HepG2 (cell line): ENCODE measurements around the gene ZNF415. TPM values are rescaled to one million over a fixed set of nuclear protein-coding genes. Genes with fewer than 3 reads are reported as not detected.

Experiments used
- ATAC-seq: fragments of 200-7000 bp; cut with Tn5 transposase; 3 replicates; pipeline ENCODE4 v1.9.1; 2020; ENCODE audit warnings: mild to moderate bottlenecking, moderate library complexity
- BruUV-seq: library from RNA; stranded (reverse); fragments of 400-500 nt; replicated peaks from 2 replicates; lab custom pipeline; 2021; lab: Mats Ljungman, UMichigan
- CTCF ChIA-PET: fragments of 300-600 bp; formaldehyde crosslinking; extraction: SDS; loops from one replicate; lab custom pipeline; 2021; ENCODE audit warnings: low total read pairs, inconsistent platforms, low intra/inter-chr PET ratio; lab: Yijun Ruan, JAX
- POLR2A ChIA-PET: fragments of 350-600 bp; sonication (Branson Sonifier 250); formaldehyde crosslinking; loops from one replicate; lab custom pipeline; 2020; ENCODE audit warnings: antibody characterized with exemption, inconsistent platforms; lab: Yijun Ruan, JAX
- DNase-seq: peaks from one replicate; pipeline ENCODE4 v3.0.0-alpha.2; 2015; ENCODE audit warnings: low spot score
- FAIRE-seq: peaks from 3 replicates; lab custom pipeline; 2011; peaks lifted over from hg19 to GRCh38; lab: Jason Lieb, UNC
- H2AFZ ChIP-seq: one replicate; pipeline ENCODE4 v1.6.1; 2011; ENCODE audit warnings: low read length, inconsistent platforms
- H3K27ac ChIP-seq: fragments of 300-600 bp; 3 replicates; pipeline ENCODE4 v1.8.0; 2011; ENCODE audit warnings: mixed run types, mild to moderate bottlenecking, mixed read lengths, low read length, inconsistent platforms; ENCODE audit not compliant: insufficient read depth; ENCODE audit errors: extremely low read length
- H3K27me3 ChIP-seq, 2 experiments: fragments of 200-600 bp in 1 of 2; 2 replicates in 1 of 2; 3 replicates in 1 of 2; pipeline versions ENCODE4 v1.6.0 to v1.8.0; 2011; ENCODE audit warnings: low read length in 2 of 2, mild to moderate bottlenecking in 2 of 2, moderate library complexity in 2 of 2, inconsistent platforms in 1 of 2; ENCODE audit not compliant: insufficient read depth in 2 of 2, control insufficient read depth in 1 of 2
- H3K36me3 ChIP-seq, 2 experiments: fragments of 200-600 bp in 1 of 2; replicated peaks in 1 of 2; 2 replicates in 1 of 2; 3 replicates in 1 of 2; pipeline versions ENCODE4 v1.5.1 to v1.8.0; 2011; ENCODE audit warnings: low read length in 2 of 2, inconsistent platforms in 1 of 2; ENCODE audit not compliant: insufficient read depth in 2 of 2, control insufficient read depth in 1 of 2
- H3K4me1 ChIP-seq: 2 replicates; pipeline ENCODE4 v1.5.1; 2012; ENCODE audit warnings: low read length, inconsistent platforms; ENCODE audit not compliant: insufficient read depth
- H3K4me2 ChIP-seq: 2 replicates; pipeline ENCODE4 v1.6.0; 2011; ENCODE audit warnings: low read depth, low read length, inconsistent platforms
- H3K4me3 ChIP-seq, 3 experiments: fragments of 200-600 bp in 1 of 3; sonication (generic), shearing (Covaris generic) in 1 of 3; replicated peaks in 1 of 3; 2 replicates each; pipeline ENCODE4 v1.5.1; 2011 to 2016; ENCODE audit warnings: low read length in 3 of 3, inconsistent platforms in 2 of 3, low read depth in 2 of 3, mild to moderate bottlenecking in 2 of 3, control low read depth in 1 of 3, mixed read lengths in 1 of 3; ENCODE audit not compliant: insufficient read depth in 1 of 3
- H3K79me2 ChIP-seq: one replicate; pipeline ENCODE4 v1.6.1; 2011; ENCODE audit warnings: low read length, inconsistent platforms; ENCODE audit not compliant: insufficient read depth
- H3K9ac ChIP-seq: 2 replicates; pipeline ENCODE4 v1.6.0; 2011; ENCODE audit warnings: mild to moderate bottlenecking, low read depth, low read length, inconsistent platforms; ENCODE audit not compliant: insufficient read depth
- H3K9me3 ChIP-seq: 2 replicates; pipeline ENCODE4 v1.5.1; 2012; ENCODE audit warnings: mild to moderate bottlenecking, low read length
- H4K20me1 ChIP-seq: 2 replicates; pipeline ENCODE4 v1.6.0; 2011; ENCODE audit warnings: inconsistent platforms, mild to moderate bottlenecking, low read length, moderate library complexity; ENCODE audit not compliant: insufficient read depth
- FOXO1 ChIP-seq: sonication (generic); formaldehyde crosslinking; IDR thresholded peaks from 2 replicates; pipeline ENCODE4 v1.4.0; 2020; ENCODE audit warnings: missing genetic modification reagents
- MNT ChIP-seq: fragments of 450-650 bp; IDR thresholded peaks from 2 replicates; pipeline ENCODE4 v1.6.1; 2016
- NR2F6 ChIP-seq, 2 experiments: IDR thresholded peaks; 2 replicates each; pipeline ENCODE4 v1.6.1; 2016; ENCODE audit warnings: antibody characterized with exemption in 1 of 2, mild to moderate bottlenecking in 1 of 2
- RFX3 ChIP-seq: IDR thresholded peaks from 2 replicates; pipeline ENCODE4 v1.6.1; 2016; ENCODE audit warnings: missing biosample characterization, missing genetic modification reagents
- SP1 ChIP-seq, 2 experiments: fragments of 450-650 bp in 1 of 2; sonication (generic) in 1 of 2; formaldehyde crosslinking in 1 of 2; IDR thresholded peaks; 2 replicates each; pipeline versions ENCODE4 v1.4.0 to v1.6.1; 2016 to 2020; ENCODE audit warnings: missing genetic modification reagents in 1 of 2
- SP2 ChIP-seq: sonication (generic); formaldehyde crosslinking; IDR thresholded peaks from 2 replicates; pipeline ENCODE4 v1.5.1; 2020; ENCODE audit warnings: mild to moderate bottlenecking, missing genetic modification reagents
- U2AF1 ChIP-seq: fragments of 200-400 bp; formaldehyde crosslinking; optimal IDR thresholded peaks from 2 replicates; pipeline ENCODE3; 2017; ENCODE audit warnings: mild to moderate bottlenecking, low read depth, low read length
- ZNF33B ChIP-seq: sonication (generic); formaldehyde crosslinking; IDR thresholded peaks from 2 replicates; pipeline ENCODE4 v1.5.1; 2020; ENCODE audit warnings: mild to moderate bottlenecking, missing genetic modification reagents
- ZNF34 ChIP-seq: sonication (generic); formaldehyde crosslinking; IDR thresholded peaks from 2 replicates; pipeline ENCODE4 v1.4.0; 2020; ENCODE audit warnings: mild to moderate bottlenecking, missing genetic modification reagents, borderline replicate concordance
- WGBS: methylation state at CpG from one replicate; pipeline ENCODE4 v1.1.6; 2017; ENCODE audit warnings: low lambda C conversion rate; 5-methylcytosine and 5-hydroxymethylcytosine counted together
- in situ Hi-C: cut with HindIII; loops from 2 replicates; pipeline ENCODE4 v1.10.0; 2017; ENCODE audit warnings: low pct_unique_long_range_greater_than_20kb; ENCODE audit not compliant: extremely low pct_ligation_motif_present
- intact Hi-C: fragments of 100-400 bp; cut with micrococcal nuclease; formaldehyde crosslinking; loops from one replicate; pipeline ENCODE4 v1.10.0; 2022; ENCODE audit not compliant: unreplicated experiment
- polyA plus RNA-seq, 8 experiments: library from polyadenylated mRNA; depleted of rRNA in 3 of 8; stranded (reverse) in 7 of 8; unstranded in 1 of 8; fragments of >200 nt; fragmentation: Illumina TruSeq in 4 of 8; extraction: Trizol in 4 of 8; gene quantifications; 2 replicates each; pipeline versions ENCODE4 v1.2.1 to v1.2.3, GENCODE V29; 2011 to 2016; ENCODE audit warnings: low read depth in 4 of 8, missing spikeins in 1 of 8, mixed read lengths in 1 of 8; ENCODE audit not compliant: insufficient read depth in 1 of 8
- total RNA-seq, 5 experiments: library from RNA; depleted of rRNA; stranded (reverse); fragments of >200 nt; fragmentation: Illumina TruSeq; extraction: Trizol; gene quantifications; 2 replicates each; pipeline ENCODE4 v1.2.3, GENCODE V29; 2016; ENCODE audit warnings: low read depth in 1 of 5

ZNF415 gene
- total and polyA plus RNA-seq, 2 of the 13 experiments (the other 11 are each of a cell fraction or from before 2014, with no cell fraction given), result 0.15 to 0.17 TPM

- H3K4me2 ChIP-seq, result no peak overlapping the region
- H4K20me1 ChIP-seq, result no peaks in the 10 kb centered on the region
- ChIA-PET CTCF (no interaction called here), POLR2A (no interaction called here)
- H3K27ac ChIP-seq, result no peak overlapping the region
- H3K9me3 ChIP-seq, result peaks cover 17% of the 10 kb centered on the region; the same call in 1 of the 2 replicates
- intact Hi-C loops, result no loop called here
- BruUV-seq, result no TSS peak
- H3K4me1 ChIP-seq, result no peaks in the 10 kb centered on the region
- DNase-seq (no peak), ATAC-seq (no peak), FAIRE-seq (no peak)
- in situ Hi-C loops, result no loop called here
- H2AFZ ChIP-seq, result no peak overlapping the region
- H3K79me2 ChIP-seq, result no peaks in the 10 kb centered on the region
- H3K27me3 ChIP-seq, result no peaks in the 10 kb centered on the region
- TF ChIP-seq RFX3 (CRISPR knock-in tag), result no peak
- TF ChIP-seq SP2 (CRISPR knock-in tag), result no peak
- no peak for TF ChIP-seq NR2F6 (IDR thresholded peaks at IDR 0.05)
- TF ChIP-seq NR2F6 (CRISPR knock-in tag; IDR thresholded peaks at IDR 0.05), result no peak
- no peak for TF ChIP-seq U2AF1
- TF ChIP-seq FOXO1 (CRISPR knock-in tag), result no peak
- TF ChIP-seq MNT, result peak; percentile 95
- no peak for TF ChIP-seq ZNF33B (CRISPR knock-in tag)
- TF ChIP-seq ZNF34 (CRISPR knock-in tag), result no peak
- TF ChIP-seq SP1 (IDR thresholded peaks at IDR 0.05), result no peak
- TF ChIP-seq SP1 (CRISPR knock-in tag; IDR thresholded peaks at IDR 0.05), result no peak
- H3K4me3 ChIP-seq, result no peak overlapping the region
- no peak overlapping the region for H3K9ac ChIP-seq
- H3K36me3 ChIP-seq, result peaks cover 2 to 28% of the 10 kb centered on the region in 2 experiments; a peak in 4 of 5 replicates
- 67% methylated on average over 3 of the region's 3 CpGs for WGBS
Measured at GRCh38 chr19:53082929-53083328, 49.8 kb downstream of the ZNF415 start.
